HG03060 (cell line): ENCODE results near the gene PCDHGB4.
"Not testable (repeated sequence)": the region's sequence is repeated elsewhere in the genome, so short reads cannot be mapped to it uniquely, and the experiment has no call there.

Experiments used
- ATAC-seq: cut with Tn5 transposase; IDR thresholded peaks from one replicate; pipeline ENCODE4 v1.9.1; 2021; ENCODE audit warnings: low read depth, moderate number of reproducible peaks; ENCODE audit not compliant: unreplicated experiment

PCDHGB4 gene

GRCh38 chr5:141366016-141366896 lies 21.2 kb upstream of the PCDHGB4 start:
- ATAC-seq: no peak

- peak; percentile 88 for ATAC-seq
Measured at GRCh38 chr5:141369994-141370848, 17.3 kb upstream of the PCDHGB4 start, which contains the start of gene PCDHGB3. TSS of gene PCDHGB3 (plus strand) at chr5:141370242. CDS start at chr5:141370395, 153 bp downstream.

- no peak for ATAC-seq
Measured at GRCh38 chr5:141371572-141372475, 15.7 kb upstream of the PCDHGB4 start.

DNA sequence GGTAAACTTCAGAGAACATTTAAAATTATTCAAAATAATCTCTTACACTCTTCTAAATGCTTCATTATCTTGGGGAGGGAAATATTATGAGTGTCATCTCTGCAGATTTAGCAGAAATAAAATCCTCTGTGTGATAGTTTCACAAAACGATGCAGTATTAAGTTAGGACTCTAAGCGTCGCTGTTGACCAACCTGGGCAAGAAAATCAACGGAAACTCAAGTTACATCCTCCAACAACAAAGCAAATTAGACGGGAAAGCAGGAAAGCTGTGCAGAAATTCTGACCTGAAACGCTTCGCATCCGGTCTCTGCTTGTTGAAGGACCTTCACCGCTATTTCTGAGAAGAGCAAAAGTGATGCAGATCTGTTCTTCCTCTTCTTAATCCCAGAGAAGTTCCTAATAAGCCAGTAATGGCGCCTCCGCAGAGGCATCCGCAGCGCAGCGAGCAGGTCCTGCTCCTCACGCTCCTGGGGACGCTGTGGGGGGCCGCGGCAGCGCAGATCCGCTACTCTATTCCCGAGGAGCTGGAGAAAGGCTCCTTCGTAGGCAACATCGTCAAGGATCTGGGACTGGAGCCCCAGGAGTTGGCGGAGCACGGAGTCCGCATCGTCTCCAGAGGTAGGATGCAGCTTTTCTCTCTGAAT lies 13.7 kb upstream of the PCDHGB4 start, which contains the start of gene PCDHGA6:
Gene PCDHGA6, plus strand, starts transcription at position 219 of the 645 bp plus-strand sequence. Its CDS starts 193 bp downstream, at position 412.
- no peak for ATAC-seq

DNA sequence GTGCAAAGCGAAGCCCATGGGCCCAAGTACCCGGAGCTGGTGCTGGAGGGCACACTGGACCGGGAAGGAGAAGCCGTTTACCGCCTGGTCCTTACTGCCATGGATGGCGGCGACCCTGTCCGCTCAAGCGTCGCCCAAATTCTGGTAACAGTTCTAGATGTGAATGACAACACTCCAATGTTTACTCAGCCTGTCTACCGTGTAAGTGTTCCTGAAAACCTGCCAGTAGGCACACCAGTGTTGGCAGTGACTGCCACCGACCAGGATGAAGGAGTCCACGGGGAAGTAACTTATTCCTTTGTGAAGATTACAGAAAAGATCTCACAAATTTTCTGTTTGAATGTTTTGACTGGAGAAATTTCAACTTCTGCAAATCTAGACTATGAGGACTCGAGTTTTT lies 12.9 kb upstream of the PCDHGB4 start:
- no peak for ATAC-seq

- not testable (repeated sequence) for ATAC-seq
Measured at GRCh38 chr5:141375444-141376155, 11.9 kb upstream of the PCDHGB4 start.

DNA sequence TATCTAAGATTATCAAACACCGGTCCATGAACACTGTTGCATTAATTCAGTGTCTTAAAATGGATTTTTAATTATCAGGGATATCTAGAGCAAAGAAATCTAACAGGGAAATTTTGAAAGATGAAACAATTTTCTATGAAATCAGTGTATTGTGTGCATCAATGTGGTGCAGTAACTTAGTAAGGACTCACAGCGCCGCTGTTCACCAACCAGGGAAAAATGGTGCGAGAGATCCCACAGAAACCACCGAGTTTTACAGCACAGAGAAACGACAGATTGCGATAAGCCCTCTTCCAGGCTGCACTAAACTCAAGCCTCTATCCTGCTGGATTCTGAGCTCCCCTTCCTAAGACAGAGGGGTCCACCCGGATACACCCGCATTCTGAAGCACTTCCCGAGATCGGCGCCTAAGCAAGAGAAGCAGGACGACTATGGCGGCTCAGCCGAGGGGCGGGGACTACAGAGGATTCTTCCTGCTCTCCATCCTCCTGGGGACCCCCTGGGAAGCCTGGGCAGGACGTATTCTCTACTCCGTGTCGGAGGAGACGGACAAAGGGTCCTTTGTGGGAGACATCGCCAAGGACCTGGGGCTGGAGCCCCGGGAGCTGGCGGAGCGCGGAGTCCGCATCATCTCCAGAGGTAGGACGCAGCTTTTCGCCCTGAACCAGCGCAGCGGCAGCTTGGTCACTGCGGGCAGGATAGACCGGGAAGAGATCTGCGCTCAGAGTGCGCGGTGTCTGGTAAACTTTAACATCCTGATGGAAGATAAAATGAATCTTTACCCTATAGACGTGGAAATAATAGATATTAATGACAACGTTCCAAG lies 4.8 kb upstream of the PCDHGB4 start, which contains the start of gene PCDHGA7:
Gene PCDHGA7, plus strand, starts transcription at position 274 of the 826 bp plus-strand sequence. Its CDS starts 158 bp downstream, at position 432.
- no peak for ATAC-seq

DNA sequence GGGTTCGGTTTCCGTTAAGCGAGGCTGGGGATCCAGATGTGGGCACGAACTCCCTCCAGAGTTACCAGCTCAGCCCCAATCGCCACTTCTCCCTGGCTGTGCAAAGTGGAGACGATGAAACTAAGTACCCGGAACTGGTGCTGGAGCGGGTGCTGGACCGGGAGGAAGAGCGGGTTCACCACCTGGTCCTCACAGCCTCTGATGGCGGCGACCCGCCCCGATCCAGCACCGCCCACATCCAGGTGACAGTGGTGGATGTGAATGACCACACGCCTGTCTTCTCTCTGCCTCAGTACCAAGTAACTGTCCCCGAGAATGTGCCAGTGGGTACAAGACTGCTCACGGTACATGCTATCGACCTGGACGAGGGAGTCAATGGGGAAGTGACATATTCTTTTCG lies 4.2 kb upstream of the PCDHGB4 start:
- ATAC-seq: no peak

DNA sequence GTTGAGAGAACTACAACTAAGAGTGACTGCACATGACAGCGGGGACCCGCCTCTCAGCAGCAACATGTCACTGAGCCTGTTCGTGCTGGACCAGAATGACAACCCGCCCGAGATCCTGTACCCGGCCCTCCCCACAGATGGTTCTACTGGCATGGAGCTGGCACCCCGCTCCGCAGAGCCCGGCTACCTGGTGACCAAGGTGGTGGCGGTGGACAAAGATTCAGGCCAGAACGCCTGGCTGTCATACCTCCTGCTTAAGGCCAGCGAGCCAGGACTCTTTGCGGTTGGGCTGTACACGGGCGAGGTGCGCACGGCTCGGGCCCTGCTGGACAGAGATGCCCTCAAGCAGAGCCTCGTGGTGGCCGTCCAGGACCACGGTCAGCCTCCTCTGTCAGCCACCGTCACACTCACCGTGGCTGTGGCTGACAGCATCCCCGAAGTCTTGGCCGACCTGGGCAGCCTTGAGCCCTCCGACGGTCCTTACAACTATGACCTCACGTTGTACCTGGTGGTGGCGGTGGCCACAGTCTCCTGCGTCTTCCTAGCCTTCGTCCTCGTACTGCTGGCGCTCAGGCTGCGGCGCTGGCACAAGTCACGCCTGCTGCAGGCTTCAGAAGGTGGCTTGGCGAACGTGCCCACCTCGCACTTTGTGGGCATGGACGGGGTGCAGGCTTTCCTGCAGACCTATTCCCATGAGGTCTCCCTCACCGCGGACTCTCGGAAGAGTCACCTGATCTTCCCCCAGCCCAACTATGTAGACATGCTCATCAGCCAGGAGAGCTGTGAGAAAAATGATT lies 2.8 kb upstream of the PCDHGB4 start:
- no peak for ATAC-seq

DNA sequence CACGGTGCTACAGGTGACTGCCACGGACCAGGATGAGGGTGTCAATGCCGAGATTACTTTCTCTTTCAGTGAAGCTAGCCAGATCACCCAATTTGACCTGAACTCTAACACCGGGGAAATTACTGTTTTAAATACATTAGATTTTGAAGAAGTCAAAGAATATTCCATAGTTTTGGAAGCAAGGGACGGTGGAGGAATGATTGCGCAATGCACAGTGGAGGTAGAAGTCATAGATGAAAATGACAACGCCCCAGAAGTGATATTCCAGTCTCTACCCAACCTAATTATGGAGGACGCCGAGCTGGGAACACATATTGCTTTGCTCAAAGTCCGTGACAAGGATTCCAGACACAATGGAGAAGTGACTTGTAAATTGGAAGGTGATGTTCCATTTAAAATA lies 1.2 kb downstream of the PCDHGB4 start:
- no peak for ATAC-seq

- ATAC-seq: no peak
Measured at GRCh38 chr5:141389153-141390042, 1.9 kb downstream of the PCDHGB4 start.

DNA sequence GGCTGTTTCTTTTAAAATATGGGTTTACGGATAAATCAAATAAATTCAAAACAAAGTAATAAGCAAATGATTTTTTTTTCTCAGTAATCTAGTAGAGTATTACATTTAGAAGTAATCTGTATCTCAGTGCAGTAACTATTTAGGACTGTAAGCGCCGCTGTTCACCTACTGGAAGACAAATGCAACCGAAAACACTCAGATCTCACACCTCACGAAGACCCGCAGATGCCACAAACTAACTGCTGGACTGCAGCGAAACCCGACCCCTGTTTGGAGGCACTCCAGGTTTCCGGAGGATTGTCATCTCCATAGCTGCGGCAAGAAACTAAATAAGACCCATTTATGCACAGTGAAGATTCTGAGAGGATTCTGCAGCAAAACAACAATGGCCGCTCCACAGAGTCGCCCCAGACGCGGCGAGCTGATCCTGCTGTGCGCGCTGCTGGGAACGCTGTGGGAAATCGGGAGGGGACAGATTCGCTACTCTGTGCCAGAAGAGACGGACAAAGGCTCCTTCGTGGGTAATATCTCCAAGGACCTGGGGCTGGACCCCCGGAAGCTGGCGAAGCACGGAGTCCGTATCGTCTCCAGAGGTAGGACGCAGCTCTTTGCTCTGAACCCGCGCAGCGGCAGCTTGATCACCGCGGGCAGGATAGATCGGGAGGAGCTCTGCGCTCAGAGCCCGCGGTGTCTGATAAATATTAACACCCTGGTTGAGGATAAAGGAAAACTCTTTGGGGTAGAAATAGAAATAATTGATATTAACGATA lies 5.1 kb downstream of the PCDHGB4 start, which contains the start of gene PCDHGA8:
Gene PCDHGA8, plus strand, starts transcription at position 205 of the 770 bp plus-strand sequence. Its CDS starts 181 bp downstream, at position 386.
- no peak for ATAC-seq

GRCh38 chr5:141393267-141393666 lies 5.8 kb downstream of the PCDHGB4 start:
- ATAC-seq: no peak

GRCh38 chr5:141394401-141395187 lies 7.1 kb downstream of the PCDHGB4 start:
- not testable (repeated sequence) for ATAC-seq
